ENCODE data around the gene FCHSD2.

DNA sequence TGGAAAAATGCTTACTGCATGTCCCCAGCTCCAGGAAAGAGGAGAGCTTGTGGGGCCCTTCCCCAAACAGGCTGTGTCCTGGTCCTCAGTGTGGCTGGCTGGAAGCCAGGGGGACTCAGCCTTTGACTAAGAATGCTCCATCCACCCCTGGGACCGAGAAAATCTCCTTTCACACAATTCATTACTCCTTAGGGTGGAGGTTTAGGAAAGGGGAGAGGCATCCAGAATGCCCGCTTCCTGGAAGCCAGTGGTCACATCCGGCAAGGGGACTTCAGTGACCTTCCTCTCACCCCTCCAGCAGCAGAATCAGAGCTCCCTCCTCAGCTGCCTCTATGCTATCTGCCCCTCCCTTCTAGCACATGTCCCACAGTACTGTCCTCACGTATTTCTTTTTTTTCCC, 306.0 kb downstream of the FCHSD2 start:
- TF ChIP-seq, protein P1, sequence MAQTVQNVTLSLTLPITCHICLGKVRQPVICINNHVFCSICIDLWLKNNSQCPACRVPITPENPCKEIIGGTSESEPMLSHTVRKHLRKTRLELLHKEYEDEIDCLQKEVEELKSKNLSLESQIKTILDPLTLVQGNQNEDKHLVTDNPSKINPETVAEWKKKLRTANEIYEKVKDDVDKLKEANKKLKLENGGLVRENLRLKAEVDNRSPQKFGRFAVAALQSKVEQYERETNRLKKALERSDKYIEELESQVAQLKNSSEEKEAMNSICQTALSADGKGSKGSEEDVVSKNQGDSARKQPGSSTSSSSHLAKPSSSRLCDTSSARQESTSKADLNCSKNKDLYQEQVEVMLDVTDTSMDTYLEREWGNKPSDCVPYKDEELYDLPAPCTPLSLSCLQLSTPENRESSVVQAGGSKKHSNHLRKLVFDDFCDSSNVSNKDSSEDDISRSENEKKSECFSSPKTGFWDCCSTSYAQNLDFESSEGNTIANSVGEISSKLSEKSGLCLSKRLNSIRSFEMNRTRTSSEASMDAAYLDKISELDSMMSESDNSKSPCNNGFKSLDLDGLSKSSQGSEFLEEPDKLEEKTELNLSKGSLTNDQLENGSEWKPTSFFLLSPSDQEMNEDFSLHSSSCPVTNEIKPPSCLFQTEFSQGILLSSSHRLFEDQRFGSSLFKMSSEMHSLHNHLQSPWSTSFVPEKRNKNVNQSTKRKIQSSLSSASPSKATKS (CRISPR knock-in tag; IDR thresholded peaks at IDR 0.05) = no peak
- no peak for TF ChIP-seq SREBF2 (CRISPR knock-in tag; IDR thresholded peaks at IDR 0.05)
- TF ChIP-seq, protein P2, sequence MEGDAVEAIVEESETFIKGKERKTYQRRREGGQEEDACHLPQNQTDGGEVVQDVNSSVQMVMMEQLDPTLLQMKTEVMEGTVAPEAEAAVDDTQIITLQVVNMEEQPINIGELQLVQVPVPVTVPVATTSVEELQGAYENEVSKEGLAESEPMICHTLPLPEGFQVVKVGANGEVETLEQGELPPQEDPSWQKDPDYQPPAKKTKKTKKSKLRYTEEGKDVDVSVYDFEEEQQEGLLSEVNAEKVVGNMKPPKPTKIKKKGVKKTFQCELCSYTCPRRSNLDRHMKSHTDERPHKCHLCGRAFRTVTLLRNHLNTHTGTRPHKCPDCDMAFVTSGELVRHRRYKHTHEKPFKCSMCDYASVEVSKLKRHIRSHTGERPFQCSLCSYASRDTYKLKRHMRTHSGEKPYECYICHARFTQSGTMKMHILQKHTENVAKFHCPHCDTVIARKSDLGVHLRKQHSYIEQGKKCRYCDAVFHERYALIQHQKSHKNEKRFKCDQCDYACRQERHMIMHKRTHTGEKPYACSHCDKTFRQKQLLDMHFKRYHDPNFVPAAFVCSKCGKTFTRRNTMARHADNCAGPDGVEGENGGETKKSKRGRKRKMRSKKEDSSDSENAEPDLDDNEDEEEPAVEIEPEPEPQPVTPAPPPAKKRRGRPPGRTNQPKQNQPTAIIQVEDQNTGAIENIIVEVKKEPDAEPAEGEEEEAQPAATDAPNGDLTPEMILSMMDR (IDR thresholded peaks at IDR 0.05 in 2 of 3, conservative IDR thresholded peaks at IDR 0.05 in 1 of 3; ENCODE audit: insufficient read depth in 2 of 3, low read depth in 1 of 3, low read length in 3 of 3) = no peak
- no peak for TF ChIP-seq KDM4B (IDR thresholded peaks at IDR 0.05; ENCODE audit: borderline replicate concordance in 2 of 2, low read depth in 1 of 2)
- no peak for TF ChIP-seq CHD4 (IDR thresholded peaks at IDR 0.05; ENCODE audit: insufficient read depth, insufficient replicate concordance, low read depth, low read length, poor library complexity, severe bottlenecking)

All from K562 (cell line).